ENCODE measurements around the gene GRK6. TPM values are rescaled to one million over a fixed set of nuclear protein-coding genes. Genes with fewer than 3 reads are reported as not detected.
A peak's percentile ranks its signal among the peaks of the same experiment; 100 is the strongest.

The GRK6 gene
- total RNA-seq, 2 donors from 2014 or later, result 27.3 to 33.3 TPM

- Histone ChIP-seq H3K4me1 (ENCODE audit: control insufficient read depth in 1 of 2, low read depth in 2 of 2) (peaks cover 11 to 44% of the 10 kb centered on the region in 2 donors), H3K27ac (no peak overlapping the region)
- TF ChIP-seq, protein P1, sequence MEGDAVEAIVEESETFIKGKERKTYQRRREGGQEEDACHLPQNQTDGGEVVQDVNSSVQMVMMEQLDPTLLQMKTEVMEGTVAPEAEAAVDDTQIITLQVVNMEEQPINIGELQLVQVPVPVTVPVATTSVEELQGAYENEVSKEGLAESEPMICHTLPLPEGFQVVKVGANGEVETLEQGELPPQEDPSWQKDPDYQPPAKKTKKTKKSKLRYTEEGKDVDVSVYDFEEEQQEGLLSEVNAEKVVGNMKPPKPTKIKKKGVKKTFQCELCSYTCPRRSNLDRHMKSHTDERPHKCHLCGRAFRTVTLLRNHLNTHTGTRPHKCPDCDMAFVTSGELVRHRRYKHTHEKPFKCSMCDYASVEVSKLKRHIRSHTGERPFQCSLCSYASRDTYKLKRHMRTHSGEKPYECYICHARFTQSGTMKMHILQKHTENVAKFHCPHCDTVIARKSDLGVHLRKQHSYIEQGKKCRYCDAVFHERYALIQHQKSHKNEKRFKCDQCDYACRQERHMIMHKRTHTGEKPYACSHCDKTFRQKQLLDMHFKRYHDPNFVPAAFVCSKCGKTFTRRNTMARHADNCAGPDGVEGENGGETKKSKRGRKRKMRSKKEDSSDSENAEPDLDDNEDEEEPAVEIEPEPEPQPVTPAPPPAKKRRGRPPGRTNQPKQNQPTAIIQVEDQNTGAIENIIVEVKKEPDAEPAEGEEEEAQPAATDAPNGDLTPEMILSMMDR (IDR thresholded peaks at IDR 0.05), result no peak
Measured at GRCh38 chr5:177468329-177468684, 41.8 kb downstream of the GRK6 start.

DNA sequence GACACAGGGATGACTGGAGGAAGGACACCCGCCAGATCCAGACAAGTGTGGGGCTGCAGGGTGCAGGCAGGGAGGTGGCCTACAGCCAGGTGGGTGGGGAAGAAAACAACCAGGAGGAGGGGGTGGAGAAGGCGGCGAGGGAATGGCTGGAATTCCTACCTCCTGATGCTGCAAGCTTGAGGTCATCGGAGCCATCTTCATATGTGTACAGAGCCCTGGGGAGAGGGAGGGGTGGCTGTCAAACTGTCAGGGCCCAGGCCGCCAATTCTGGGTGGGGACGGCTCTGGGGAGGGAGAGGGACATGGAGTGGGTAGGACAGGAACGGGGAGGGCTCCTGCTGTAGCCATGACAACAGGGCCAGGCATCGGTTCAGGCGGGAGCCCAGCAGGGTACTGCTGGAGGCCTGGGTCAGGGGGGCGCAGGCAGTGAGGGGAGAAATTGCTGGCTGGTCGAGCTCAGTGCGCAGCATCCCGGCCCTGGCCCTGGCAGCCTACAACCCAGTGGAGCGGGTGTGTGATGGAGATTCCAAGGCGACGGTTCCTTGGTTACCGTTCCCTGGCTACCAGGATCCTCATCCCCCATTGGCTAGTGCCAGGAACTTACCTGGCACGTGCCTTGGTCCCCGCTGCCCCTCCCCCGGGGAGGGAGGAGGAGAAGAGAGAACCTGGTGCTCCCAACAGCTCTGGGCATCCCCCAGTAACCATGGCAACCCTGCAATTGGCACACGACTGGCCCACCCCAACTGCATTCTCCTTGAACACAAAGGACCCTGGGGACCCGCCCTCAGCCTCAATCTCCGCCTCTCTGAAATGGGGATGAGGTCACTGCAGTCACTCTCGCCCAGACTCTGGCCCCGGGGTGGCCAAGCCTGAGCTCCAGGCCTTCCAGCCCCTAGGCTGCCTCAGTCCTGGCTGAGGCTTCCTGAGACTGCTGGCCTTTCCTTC, 42.5 kb downstream of the GRK6 start:
- TF ChIP-seq, protein P1 (IDR thresholded peaks at IDR 0.05), result no peak
- H3K4me3 ChIP-seq, result no peak overlapping the region
- peak overlapping the region; percentile 2 to 73 for H3K27ac ChIP-seq
- no peaks in the 10 kb centered on the region for H3K27me3 ChIP-seq (replicated peaks; ENCODE audit: insufficient read depth)
- H3K9me3 ChIP-seq, result no peaks in the 10 kb centered on the region
- H3K36me3 ChIP-seq, result peaks cover 28% of the 10 kb centered on the region
- peaks cover 11 to 45% of the 10 kb centered on the region in 2 donors for H3K4me1 ChIP-seq (ENCODE audit: control insufficient read depth in 1 of 2, low read depth in 2 of 2)
- DNase-seq (ENCODE audit: low spot score), result no peak
- ATAC-seq (ENCODE audit: insufficient number of reproducible peaks, low FRiP score, low read depth), result no peak

More at GRCh38 chr5:177468329-177468684, 41.8 kb downstream of the GRK6 start:
- no peaks in the 10 kb centered on the region for H3K9me3 ChIP-seq
- H3K27me3 ChIP-seq (replicated peaks; ENCODE audit: insufficient read depth), result no peaks in the 10 kb centered on the region
- peaks cover 32% of the 10 kb centered on the region for H3K36me3 ChIP-seq
- H3K4me3 ChIP-seq, result no peak overlapping the region
- ATAC-seq (ENCODE audit: insufficient number of reproducible peaks, low FRiP score, low read depth) (no peak), DNase-seq (ENCODE audit: low spot score) (no peak)

GRCh38 chr5:177469750-177470525, 43.5 kb downstream of the GRK6 start:
- H3K4me3 ChIP-seq, result no peak overlapping the region

DNA sequence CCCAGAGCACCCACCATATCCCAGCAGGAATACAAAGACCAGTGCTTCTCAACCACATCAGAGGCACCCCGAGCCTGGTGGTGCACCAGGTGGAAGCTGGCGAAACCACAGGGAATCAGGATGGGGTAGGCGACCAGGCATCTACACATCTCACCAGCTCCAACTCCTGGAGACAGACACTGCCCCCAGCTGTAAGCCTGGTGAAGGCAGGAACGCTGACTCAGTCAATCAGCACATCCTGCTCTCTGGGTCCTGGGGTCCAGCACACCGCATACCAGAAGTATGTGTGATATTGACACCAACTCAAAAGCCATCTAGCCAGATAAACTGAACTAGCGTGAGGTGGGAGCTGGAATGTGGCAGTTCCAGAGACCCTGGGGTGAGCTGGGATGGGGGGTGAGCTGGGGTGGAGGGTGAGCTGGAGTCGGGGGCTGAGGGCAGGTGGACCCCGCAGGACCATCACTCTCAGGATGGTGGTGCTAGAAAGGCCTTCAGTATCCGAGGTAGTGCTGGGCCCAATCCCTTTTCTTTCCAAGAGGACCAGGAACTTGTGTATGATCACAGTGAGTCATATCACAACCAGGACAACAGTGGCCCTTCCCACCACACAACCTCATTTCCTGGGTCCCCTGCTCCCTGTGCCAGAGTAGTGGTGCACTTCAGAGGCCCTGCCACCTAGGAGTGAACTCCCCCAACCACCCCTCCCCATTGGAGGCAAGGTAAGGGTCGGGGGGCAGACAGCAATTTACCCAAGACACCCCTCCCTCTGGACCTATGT, 44.5 kb downstream of the GRK6 start:
- H3K27ac ChIP-seq, result peak overlapping the region; percentile 2 to 73
- peaks cover 20 to 65% of the 10 kb centered on the region in 2 donors for H3K4me1 ChIP-seq (ENCODE audit: control insufficient read depth in 1 of 2, low read depth in 2 of 2)
- no peaks in the 10 kb centered on the region for H3K9me3 ChIP-seq
- H3K36me3 ChIP-seq, result peaks cover 18% of the 10 kb centered on the region
- no peaks in the 10 kb centered on the region for H3K27me3 ChIP-seq (replicated peaks; ENCODE audit: insufficient read depth)
- TF ChIP-seq, protein P1 (IDR thresholded peaks at IDR 0.05), result no peak
- H3K4me3 ChIP-seq, result peak overlapping the region; percentile 87
- DNase-seq (ENCODE audit: low spot score) (no peak), ATAC-seq (ENCODE audit: insufficient number of reproducible peaks, low FRiP score, low read depth) (no peak)

More at GRCh38 chr5:177469750-177470525, 43.5 kb downstream of the GRK6 start:
- DNase-seq (ENCODE audit: low spot score), result no peak
- ATAC-seq (ENCODE audit: insufficient number of reproducible peaks, low FRiP score, low read depth), result no peak
- no peaks in the 10 kb centered on the region for H3K9me3 ChIP-seq
- no peaks in the 10 kb centered on the region for H3K27me3 ChIP-seq (replicated peaks; ENCODE audit: insufficient read depth)
- H3K4me1 ChIP-seq (ENCODE audit: control insufficient read depth in 1 of 2, low read depth in 2 of 2), result peaks cover 12 to 55% of the 10 kb centered on the region in 2 donors
- H3K27ac ChIP-seq, result peak overlapping the region; percentile 2 to 73
- TF ChIP-seq, protein P1 (IDR thresholded peaks at IDR 0.05), result no peak
- H3K36me3 ChIP-seq, result peaks cover 28% of the 10 kb centered on the region

Measured in thoracic aorta (tissue), 2 donors.